ENCODE data around the gene NRROS. TPM values are rescaled to one million over a fixed set of nuclear protein-coding genes. Genes with fewer than 3 reads are reported as not detected.

NRROS gene
- total RNA-seq, 1 donor from 2014 or later: 1.4 TPM

DNA sequence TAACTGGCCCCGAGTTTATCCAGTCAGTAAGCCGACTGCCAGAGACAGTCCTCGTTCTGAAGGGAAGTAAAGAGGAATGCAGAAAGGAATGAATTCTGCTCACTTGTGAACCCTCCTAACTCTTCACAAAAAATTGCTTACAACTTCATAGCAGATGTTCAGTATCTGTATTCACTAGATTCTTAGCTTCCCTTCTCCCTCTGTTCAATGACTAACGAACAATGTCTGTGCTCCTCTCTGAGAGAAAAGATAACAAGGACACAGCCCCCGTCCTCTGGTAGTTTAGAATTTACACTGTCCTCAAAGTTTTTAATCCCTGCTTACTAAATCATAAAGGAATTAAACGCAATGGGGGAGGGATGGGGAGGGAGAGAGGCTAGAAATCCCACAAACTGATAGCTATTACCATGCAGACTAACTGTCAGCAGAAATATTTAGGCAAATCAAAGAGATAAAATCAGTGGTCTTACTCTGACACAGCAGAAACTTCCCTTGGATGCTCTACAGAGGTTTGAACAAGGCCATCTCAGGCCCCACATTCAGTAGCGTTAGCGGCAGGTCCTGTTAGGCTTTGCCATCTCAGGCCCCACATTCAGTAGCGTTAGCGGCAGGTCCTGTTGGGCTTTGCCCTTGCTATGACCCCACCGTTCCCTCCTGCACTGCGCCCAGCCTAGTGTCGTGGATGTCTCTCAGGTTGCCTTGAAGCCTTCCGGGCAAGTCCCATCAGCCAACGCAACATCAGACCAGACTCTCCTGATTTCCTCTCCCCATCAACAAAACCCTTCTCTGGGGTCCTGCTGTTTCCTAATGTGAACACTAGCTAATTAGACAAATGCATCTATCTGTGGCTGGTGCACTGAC is 23.4 kb downstream of the NRROS start:
- no peaks in the 10 kb centered on the region for H3K36me3 Mint-ChIP-seq (ENCODE audit: insufficient read depth)
- DNase-seq (ENCODE audit: low spot score, unreplicated experiment): no peak
- no peak overlapping the region for H3K4me3 Mint-ChIP-seq (ENCODE audit: low read depth)
- H3K27me3 Mint-ChIP-seq: no peaks in the 10 kb centered on the region
- no peak overlapping the region for H3K27ac Mint-ChIP-seq
- H3K9me3 Mint-ChIP-seq (ENCODE audit: low read depth): no peaks in the 10 kb centered on the region
- peaks cover 6% of the 10 kb centered on the region for H3K4me1 Mint-ChIP-seq (ENCODE audit: low read depth)
- TF ChIP-seq, protein P1, sequence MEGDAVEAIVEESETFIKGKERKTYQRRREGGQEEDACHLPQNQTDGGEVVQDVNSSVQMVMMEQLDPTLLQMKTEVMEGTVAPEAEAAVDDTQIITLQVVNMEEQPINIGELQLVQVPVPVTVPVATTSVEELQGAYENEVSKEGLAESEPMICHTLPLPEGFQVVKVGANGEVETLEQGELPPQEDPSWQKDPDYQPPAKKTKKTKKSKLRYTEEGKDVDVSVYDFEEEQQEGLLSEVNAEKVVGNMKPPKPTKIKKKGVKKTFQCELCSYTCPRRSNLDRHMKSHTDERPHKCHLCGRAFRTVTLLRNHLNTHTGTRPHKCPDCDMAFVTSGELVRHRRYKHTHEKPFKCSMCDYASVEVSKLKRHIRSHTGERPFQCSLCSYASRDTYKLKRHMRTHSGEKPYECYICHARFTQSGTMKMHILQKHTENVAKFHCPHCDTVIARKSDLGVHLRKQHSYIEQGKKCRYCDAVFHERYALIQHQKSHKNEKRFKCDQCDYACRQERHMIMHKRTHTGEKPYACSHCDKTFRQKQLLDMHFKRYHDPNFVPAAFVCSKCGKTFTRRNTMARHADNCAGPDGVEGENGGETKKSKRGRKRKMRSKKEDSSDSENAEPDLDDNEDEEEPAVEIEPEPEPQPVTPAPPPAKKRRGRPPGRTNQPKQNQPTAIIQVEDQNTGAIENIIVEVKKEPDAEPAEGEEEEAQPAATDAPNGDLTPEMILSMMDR (IDR thresholded peaks at IDR 0.05; ENCODE audit: unreplicated experiment): no peak

DNA sequence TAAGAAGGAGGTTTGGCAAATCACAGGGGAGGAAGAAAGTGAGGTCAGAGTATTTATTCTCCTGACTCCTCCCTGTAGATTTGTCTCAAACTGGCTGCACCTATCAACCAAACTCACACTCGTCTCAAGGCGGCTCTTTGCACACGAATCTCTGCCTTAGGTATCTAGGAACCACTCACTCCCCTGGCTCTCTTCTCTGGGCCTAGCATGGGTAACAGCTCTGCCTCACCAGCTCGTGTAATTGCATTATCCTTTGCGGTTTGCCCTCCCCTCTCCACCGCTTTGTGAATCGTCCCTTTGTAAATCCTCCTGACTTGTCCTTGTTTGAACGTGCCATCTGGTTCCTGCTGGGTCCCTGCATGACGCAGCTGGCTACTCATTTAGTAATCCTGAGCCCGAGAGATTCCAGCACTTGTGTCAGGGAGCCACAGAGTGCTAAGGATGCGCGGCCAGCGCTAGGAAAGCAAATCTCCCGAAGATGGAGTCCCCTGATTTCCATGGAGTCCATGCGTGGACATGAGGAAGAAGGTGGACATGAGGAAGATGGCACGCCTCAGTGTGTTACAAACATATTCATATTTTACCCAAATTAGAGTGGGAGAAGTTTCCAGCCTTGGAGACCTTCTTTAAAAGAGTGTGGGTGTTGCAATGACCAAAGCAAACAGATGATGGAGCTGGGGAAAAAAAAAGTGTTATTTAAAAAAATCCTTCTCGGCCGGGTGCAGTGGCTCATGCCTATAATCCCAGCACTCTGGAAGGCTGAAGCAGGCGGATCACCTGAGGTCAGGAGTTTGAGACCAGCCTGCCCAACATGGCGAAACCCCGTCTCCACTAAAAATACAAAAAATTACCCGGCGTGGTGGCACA is 26.7 kb downstream of the NRROS start:
- H3K27me3 Mint-ChIP-seq: peaks cover 4% of the 10 kb centered on the region
- H3K9me3 Mint-ChIP-seq (ENCODE audit: low read depth): no peaks in the 10 kb centered on the region
- peak overlapping the region; percentile 76 for H3K27ac Mint-ChIP-seq
- no peak for DNase-seq (ENCODE audit: low spot score, unreplicated experiment)
- peaks cover 14% of the 10 kb centered on the region for H3K4me1 Mint-ChIP-seq (ENCODE audit: low read depth)
- H3K36me3 Mint-ChIP-seq (ENCODE audit: insufficient read depth): no peaks in the 10 kb centered on the region
- no peak overlapping the region for H3K4me3 Mint-ChIP-seq (ENCODE audit: low read depth)
- TF ChIP-seq, protein P1 (IDR thresholded peaks at IDR 0.05; ENCODE audit: unreplicated experiment): no peak

DNA sequence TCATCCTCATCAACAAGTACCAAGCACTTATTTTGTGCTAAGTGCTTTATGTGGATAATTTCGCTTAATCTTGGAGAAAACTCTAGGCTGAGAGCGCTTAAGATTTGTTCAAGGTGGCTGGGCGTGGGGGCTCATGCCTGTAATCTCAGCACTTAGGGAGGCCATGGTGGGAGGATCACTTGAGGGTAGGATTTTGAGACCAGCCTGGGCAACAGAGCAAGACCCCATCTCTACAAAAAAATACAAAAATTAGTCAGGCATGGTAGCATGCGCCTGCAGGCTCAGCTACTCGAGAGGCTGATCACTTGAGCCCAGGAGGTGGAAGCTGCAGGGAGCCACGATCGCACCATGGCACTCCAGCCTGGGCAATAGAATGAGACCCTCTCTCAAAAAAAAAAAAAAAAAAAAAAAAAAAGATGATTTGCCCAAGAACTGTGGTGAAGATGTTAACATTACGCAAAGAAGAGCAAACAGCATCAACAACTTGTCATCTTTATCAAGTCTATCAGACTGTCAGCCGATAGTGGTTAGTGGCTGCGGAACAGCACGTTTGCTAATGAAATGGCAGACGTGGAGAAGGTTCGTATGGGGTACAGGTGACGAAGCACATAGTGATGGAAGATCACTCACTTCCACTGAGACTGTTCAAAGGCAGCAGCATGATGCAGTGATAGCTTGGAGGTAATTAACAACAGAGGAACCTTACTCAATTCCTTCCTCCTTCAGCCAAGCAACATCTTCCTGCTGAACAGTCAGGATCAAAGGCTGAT is 27.7 kb downstream of the NRROS start:
- no peaks in the 10 kb centered on the region for H3K9me3 Mint-ChIP-seq (ENCODE audit: low read depth)
- peaks cover 14% of the 10 kb centered on the region for H3K4me1 Mint-ChIP-seq (ENCODE audit: low read depth)
- no peak for DNase-seq (ENCODE audit: low spot score, unreplicated experiment)
- peaks cover 4% of the 10 kb centered on the region for H3K27me3 Mint-ChIP-seq
- TF ChIP-seq, protein P1 (IDR thresholded peaks at IDR 0.05; ENCODE audit: unreplicated experiment): no peak
- no peak overlapping the region for H3K27ac Mint-ChIP-seq
- H3K36me3 Mint-ChIP-seq (ENCODE audit: insufficient read depth): no peaks in the 10 kb centered on the region
- no peak overlapping the region for H3K4me3 Mint-ChIP-seq (ENCODE audit: low read depth)

DNA sequence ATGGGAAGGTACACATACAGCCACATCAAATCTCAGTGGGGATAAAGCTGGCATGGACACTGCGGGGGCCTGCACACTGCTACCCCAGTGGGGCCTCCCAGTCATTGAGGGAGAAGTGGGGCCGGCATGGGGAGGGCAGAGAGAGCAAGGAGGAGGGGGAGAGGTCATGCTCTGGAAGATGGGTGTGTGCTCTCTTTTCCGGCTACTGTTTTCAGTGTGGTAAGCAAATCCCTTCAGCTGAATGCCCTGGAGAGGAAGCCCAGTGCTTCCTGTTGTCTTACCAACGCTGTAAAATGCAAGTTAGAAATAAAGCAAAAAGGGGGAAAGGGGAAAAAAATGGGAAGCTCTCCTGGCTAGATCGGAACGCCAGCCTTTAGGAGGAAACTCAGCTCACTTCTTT is 30.8 kb downstream of the NRROS start:
- TF ChIP-seq, protein P1 (IDR thresholded peaks at IDR 0.05; ENCODE audit: unreplicated experiment): no peak
- Mint-ChIP-seq H3K27ac (peak overlapping the region; percentile 15), H3K4me3 (ENCODE audit: low read depth) (no peak overlapping the region), H3K9me3 (ENCODE audit: low read depth) (no peaks in the 10 kb centered on the region), H3K36me3 (ENCODE audit: insufficient read depth) (no peaks in the 10 kb centered on the region), H3K27me3 (peaks cover 4% of the 10 kb centered on the region), H3K4me1 (ENCODE audit: low read depth) (peaks cover 14% of the 10 kb centered on the region)
- no peak for DNase-seq (ENCODE audit: low spot score, unreplicated experiment)

DNA sequence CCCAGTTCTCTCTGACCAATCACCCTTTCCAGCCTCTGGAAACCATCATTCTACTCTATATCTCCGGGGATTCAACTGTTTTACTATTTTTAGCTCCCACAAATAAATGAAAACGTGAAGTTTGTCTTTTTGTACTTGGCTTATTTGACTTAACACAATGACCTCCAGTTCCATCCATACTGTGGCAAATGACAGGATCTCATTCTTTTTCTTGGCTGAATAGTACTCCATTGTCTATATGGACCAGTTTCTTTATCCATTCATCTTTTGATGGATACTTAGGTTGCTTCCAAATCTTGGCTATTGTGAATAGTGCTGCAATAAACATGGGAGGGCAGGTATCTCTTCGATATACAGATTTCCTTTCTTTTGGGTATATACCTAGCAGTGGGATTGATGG is 34.1 kb downstream of the NRROS start:
- no peak for DNase-seq (ENCODE audit: low spot score, unreplicated experiment)
- H3K36me3 Mint-ChIP-seq (ENCODE audit: insufficient read depth): no peaks in the 10 kb centered on the region
- no peak overlapping the region for H3K27ac Mint-ChIP-seq
- H3K27me3 Mint-ChIP-seq: no peaks in the 10 kb centered on the region
- no peaks in the 10 kb centered on the region for H3K9me3 Mint-ChIP-seq (ENCODE audit: low read depth)
- peaks cover 18% of the 10 kb centered on the region for H3K4me1 Mint-ChIP-seq (ENCODE audit: low read depth)
- TF ChIP-seq, protein P1 (IDR thresholded peaks at IDR 0.05; ENCODE audit: unreplicated experiment): no peak
- H3K4me3 Mint-ChIP-seq (ENCODE audit: low read depth): no peak overlapping the region

All from progenitor cell of endocrine pancreas (in vitro differentiated cells).